OCI-LY7 (cell line): Measurements from ENCODE around the gene CS.

Experiments
- CTCF ChIP-seq: fragments of 200-600 bp; sonication (generic); conservative IDR thresholded peaks from 2 replicates; pipeline ENCODE4 v1.5.1; 2014; ENCODE audit warnings: mild to moderate bottlenecking, antibody characterized with exemption, low read length, moderate library complexity, mixed read lengths
- EZH2phosphoT487 ChIP-seq: fragments of 200-600 bp; sonication (generic); IDR thresholded peaks from 2 replicates; pipeline ENCODE4 v1.6.1; 2018; ENCODE audit warnings: low read depth, borderline replicate concordance, mild to moderate bottlenecking, mixed run types, antibody characterized with exemption, low read length, moderate library complexity, mixed read lengths

DNA sequence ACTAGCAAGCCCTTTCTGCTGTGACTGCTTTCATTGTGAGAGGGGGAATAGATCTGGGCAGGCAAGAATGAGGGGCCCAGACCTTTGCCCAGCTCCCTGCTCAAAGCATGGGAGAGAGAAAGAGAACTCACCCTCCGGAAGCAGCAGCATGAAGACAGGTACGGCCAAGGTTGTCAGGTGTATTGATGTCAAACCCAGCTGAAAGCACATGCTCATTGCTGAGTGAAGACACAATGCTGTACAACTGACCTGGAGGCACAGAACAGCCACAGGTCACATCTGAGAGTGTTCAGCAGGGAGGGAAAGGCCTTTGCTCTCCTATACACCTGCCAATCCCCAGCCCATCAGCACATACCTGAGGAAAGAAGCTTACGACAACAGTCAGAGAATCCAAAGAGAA lies 47.5 kb downstream of the CS start:
- TF ChIP-seq CTCF = no peak
- TF ChIP-seq EZH2phosphoT487 = no peak
